ENCODE measurements around the gene TP53. TPM values are rescaled to one million over a fixed set of nuclear protein-coding genes. Genes with fewer than 3 reads are reported as not detected.
A peak's percentile ranks its signal among the peaks of the same experiment; 100 is the strongest.
"Not testable (repeated sequence)": the region's sequence is repeated elsewhere in the genome, so short reads cannot be mapped to it uniquely, and the experiment has no call there.

Gene TP53
- polyA plus RNA-seq, 2 of the 4 experiments (the other 2 are of a cell fraction) = 59.4 to 65.9 TPM

DNA sequence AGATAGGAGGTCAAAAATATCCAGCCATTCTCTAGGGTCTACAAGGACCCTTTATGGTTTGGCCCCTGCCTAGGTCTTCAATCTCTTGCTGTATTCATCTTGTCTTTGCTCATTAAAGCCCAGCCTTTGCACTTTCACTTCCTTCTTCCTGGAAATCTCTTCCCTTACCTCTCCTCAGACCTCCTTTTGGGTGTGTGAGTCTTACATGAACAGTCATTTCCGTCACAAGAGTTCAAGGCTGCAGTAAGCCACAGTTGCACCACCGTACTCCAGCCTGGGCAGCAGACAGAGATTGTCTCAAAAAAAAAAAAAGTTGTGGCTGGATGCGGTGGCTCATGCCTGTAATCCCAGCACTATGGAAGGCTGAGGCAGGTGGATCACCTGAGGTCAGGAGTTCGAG, 42.5 kb downstream of the TP53 start (continued):
- TF ChIP-seq, protein P1, sequence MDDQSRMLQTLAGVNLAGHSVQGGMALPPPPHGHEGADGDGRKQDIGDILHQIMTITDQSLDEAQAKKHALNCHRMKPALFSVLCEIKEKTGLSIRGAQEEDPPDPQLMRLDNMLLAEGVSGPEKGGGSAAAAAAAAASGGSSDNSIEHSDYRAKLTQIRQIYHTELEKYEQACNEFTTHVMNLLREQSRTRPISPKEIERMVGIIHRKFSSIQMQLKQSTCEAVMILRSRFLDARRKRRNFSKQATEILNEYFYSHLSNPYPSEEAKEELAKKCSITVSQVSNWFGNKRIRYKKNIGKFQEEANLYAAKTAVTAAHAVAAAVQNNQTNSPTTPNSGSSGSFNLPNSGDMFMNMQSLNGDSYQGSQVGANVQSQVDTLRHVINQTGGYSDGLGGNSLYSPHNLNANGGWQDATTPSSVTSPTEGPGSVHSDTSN (IDR thresholded peaks at IDR 0.05) = no peak

DNA sequence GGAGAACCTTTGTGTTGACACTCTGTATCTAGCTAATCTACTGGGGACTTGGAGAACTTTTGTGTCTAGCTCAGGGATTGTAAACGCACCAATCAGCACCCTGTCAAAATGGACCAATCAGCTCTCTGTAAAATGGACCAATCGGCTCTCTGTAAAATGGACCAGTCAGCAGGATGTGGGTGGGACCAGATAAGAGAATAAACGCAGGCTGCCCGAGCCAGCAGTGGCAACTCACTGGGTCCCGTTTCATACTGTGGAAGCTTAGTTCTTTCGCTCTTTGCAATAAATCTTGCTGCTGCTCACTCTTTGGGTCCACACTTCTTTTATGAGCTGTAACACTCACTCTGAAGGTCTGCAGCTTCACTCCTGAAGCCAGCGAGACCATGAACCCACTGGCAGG, 45.7 kb downstream of the TP53 start:
- DNase-seq (ENCODE audit: low read depth in 1 of 2, low spot score in 1 of 2); FAIRE-seq; H3K4me2 ChIP-seq; H3K4me3 ChIP-seq; H3K4me1 ChIP-seq; H3K9me3 ChIP-seq; ATAC-seq; H3K27ac ChIP-seq: not testable (repeated sequence)
- 48% methylated on average over 7 of the region's 7 CpGs for WGBS (ENCODE audit: missing lambda C conversion rate)
- peak; percentile 67 for TF ChIP-seq MAFK (IDR thresholded peaks at IDR 0.05; ENCODE audit: partially characterized antibody)
- ChIA-PET POLR2A (interaction anchor here (0.9 to 1.1 kb wide), 2 partner anchors 45 to 46 kb away, joined by 3 to 5 read pairs; partner anchors contain the start of gene TP53), CTCF (interaction anchor here (0.9 to 5.0 kb wide), 6 partner anchors 9 to 46 kb away, joined by 3 to 44 read pairs (median 5); partner anchors contain the start of genes SHBG, TP53 and WRAP53)

GRCh38 chr17:7640783-7641182, 46.5 kb downstream of the TP53 start:
- TF ChIP-seq ESRRA (IDR thresholded peaks at IDR 0.05; ENCODE audit: borderline replicate concordance, low read length) (no peak), TP53 (CRISPR knock-in tag; IDR thresholded peaks at IDR 0.05) (no peak), RARB (CRISPR knock-in tag; IDR thresholded peaks at IDR 0.05) (no peak), RCOR1 (IDR thresholded peaks at IDR 0.05; ENCODE audit: low read depth, low read length) (no peak), NPAS2 (CRISPR knock-in tag; IDR thresholded peaks at IDR 0.05; ENCODE audit: borderline replicate concordance) (no peak), KDM1A (IDR thresholded peaks at IDR 0.05; ENCODE audit: low read depth) (no peak), TFCP2L1 (CRISPR knock-in tag; IDR thresholded peaks at IDR 0.05) (no peak), ZC3H11A (IDR thresholded peaks at IDR 0.05) (no peak), RAD21 (conservative IDR thresholded peaks at IDR 0.05 in 1 of 2, IDR thresholded peaks at IDR 0.05 in 1 of 2) (no peak), USF2 (IDR thresholded peaks at IDR 0.05) (no peak), SMC3 (IDR thresholded peaks at IDR 0.05) (no peak), ATOH8 (CRISPR knock-in tag; IDR thresholded peaks at IDR 0.05; ENCODE audit: low read depth) (no peak), FOXS1 (CRISPR knock-in tag; IDR thresholded peaks at IDR 0.05) (no peak), ZNF302 (CRISPR knock-in tag; IDR thresholded peaks at IDR 0.05) (no peak), BHLHE40 (IDR thresholded peaks at IDR 0.05; ENCODE audit: low read depth, low read length) (no peak), CBX2 (IDR thresholded peaks at IDR 0.05; ENCODE audit: borderline replicate concordance, low read depth) (no peak)
- TF ChIP-seq, protein P2, sequence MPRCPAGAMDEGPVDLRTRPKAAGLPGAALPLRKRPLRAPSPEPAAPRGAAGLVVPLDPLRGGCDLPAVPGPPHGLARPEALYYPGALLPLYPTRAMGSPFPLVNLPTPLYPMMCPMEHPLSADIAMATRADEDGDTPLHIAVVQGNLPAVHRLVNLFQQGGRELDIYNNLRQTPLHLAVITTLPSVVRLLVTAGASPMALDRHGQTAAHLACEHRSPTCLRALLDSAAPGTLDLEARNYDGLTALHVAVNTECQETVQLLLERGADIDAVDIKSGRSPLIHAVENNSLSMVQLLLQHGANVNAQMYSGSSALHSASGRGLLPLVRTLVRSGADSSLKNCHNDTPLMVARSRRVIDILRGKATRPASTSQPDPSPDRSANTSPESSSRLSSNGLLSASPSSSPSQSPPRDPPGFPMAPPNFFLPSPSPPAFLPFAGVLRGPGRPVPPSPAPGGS (IDR thresholded peaks at IDR 0.05) = no peak
- TF ChIP-seq, protein P3, sequence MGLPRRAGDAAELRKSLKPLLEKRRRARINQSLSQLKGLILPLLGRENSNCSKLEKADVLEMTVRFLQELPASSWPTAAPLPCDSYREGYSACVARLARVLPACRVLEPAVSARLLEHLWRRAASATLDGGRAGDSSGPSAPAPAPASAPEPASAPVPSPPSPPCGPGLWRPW (IDR thresholded peaks at IDR 0.05) = no peak
- H3K9me3 ChIP-seq = no peaks in the 10 kb centered on the region
- H3K27ac ChIP-seq = no peak overlapping the region
- H3K4me1 ChIP-seq = no peaks in the 10 kb centered on the region
- ChIA-PET POLR2A (interaction anchor here (0.9 to 1.1 kb wide), 2 partner anchors 46 to 47 kb away, joined by 3 to 5 read pairs; partner anchors contain the start of gene TP53), CTCF (interaction anchor here (4.6 to 5.0 kb wide), 2 partner anchors 8 to 47 kb away, joined by 33 to 44 read pairs; partner anchors contain the start of genes SHBG, TP53 and WRAP53)
- ATAC-seq (no peak), DNase-seq (ENCODE audit: low read depth in 1 of 2, low spot score in 1 of 2) (no peak), FAIRE-seq (no peak)
- 90% methylated on average over 22 of the region's 26 CpGs for WGBS (ENCODE audit: missing lambda C conversion rate)
- no peak overlapping the region for H3K4me3 ChIP-seq
- H3K4me2 ChIP-seq = no peak overlapping the region

All from A549 (cell line).